Loucy (cell line): Measurements from ENCODE around the gene ZMIZ2.
A peak's percentile ranks its signal among the peaks of the same experiment; 100 is the strongest.

ENCODE experiments used
- CTCF ChIP-seq: fragments of 200-600 bp; sonication (generic); conservative IDR thresholded peaks from 2 replicates; pipeline ENCODE4 v1.5.1; 2014; ENCODE audit warnings: mild to moderate bottlenecking, antibody characterized with exemption, low read length
- EZH2phosphoT487 ChIP-seq: fragments of 200-600 bp; IDR thresholded peaks from 2 replicates; pipeline ENCODE4 v1.6.1; 2018; ENCODE audit warnings: antibody characterized with exemption, mild to moderate bottlenecking, moderate library complexity, borderline replicate concordance

DNA sequence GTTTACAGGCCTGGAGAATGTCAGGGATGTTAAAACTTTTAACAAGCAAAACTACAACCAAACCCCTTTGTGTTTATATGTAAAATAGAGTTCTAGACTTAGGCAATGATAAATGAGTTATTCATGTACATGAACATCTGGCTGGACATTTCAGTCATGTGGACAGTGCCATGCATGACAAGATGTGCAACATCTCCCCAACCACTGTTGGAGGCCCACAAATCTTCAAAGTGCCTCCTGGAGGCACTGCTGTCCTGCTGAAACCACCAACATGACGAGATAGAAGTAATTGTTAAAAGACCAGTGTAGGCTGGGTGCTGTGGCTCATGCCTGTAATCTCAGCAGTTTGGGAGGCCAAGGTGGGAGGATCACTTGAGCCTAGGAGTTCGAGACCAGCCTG lies 66.3 kb downstream of the ZMIZ2 start:
- TF ChIP-seq CTCF = peak; percentile 27; the same call in 1 of the 2 replicates
- no peak for TF ChIP-seq EZH2phosphoT487
